HG02759 (cell line): ENCODE data around the gene PCYT1A.
"Not testable (repeated sequence)": the region's sequence is repeated elsewhere in the genome, so short reads cannot be mapped to it uniquely, and the experiment has no call there.

Experiments used
- ATAC-seq: cut with Tn5 transposase; IDR thresholded peaks from one replicate; pipeline ENCODE4 v1.9.1; 2021; ENCODE audit warnings: mild to moderate bottlenecking, moderate library complexity; ENCODE audit not compliant: unreplicated experiment

PCYT1A gene

GRCh38 chr3:196194542-196194915 is 93.0 kb downstream of the PCYT1A start:
- ATAC-seq: no peak

DNA sequence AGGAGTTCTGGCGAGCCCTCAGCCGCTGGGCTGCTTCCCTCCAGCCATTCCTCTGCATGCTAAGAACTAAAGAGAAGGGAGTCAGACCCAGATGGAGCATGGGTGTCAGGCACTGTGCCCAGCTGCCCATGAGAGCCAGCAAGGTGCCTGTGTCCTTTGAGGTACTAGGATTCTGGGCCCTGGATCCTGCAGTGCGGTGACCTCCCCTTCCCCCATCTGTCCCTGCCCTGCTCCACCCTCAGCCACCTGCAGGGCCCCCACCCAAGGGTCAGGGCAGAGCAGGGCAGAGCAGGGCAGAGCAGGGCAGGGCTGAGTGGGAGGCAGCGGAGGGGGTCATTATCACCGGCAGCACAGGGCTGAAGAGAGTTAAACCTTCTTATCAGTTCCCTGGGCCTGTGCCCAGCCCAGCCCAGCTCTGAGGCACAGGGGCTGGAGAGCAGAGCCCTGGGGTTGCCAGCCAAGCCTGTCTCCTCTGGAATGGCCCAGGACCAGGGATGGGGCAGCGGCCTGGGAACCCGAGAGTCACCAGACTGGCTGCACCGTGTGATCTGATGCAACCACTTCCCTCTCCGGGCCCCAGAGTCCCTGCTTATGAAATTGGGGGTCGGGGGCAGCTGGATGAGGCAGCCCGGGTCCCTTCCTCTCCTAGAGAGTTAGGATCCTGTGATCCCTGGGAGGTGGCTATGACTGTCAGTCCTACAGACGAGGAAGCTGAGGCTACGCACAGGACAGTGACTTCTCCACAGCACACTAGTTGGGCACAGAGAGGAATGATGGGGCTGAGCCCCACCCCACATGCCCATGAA is 93.6 kb downstream of the PCYT1A start:
- ATAC-seq: no peak

GRCh38 chr3:196193133-196193735 is 94.3 kb downstream of the PCYT1A start:
- no peak for ATAC-seq

DNA sequence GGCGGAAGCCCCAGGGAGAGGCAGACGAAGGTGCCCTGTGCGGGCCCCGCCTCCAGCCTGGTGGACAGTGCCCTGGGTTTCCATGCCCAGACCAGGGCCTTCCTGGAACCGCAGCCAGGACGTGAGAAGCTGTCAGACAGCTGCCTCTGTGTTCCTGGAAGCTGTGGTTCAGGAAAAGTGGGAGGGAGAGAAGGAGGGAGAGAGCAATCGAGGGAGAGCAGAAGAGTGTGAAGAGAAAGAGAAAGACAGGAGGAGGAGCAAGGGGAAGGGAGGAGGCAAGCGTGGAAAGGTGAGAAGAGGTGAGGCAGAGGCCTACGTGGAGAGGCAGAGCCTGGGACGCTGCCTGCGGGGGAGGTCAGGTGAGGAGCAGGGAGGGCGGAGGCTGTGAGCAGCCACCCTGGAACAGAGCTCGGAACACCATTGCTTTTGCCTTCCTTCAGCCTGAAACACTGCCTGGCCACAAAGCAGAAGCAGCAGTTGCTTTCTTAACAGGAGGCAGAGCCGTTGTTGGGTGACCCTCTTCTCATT is 94.9 kb downstream of the PCYT1A start:
- ATAC-seq: peak; percentile 9

GRCh38 chr3:196192036-196192523 is 95.4 kb downstream of the PCYT1A start:
- peak; percentile 62 for ATAC-seq

DNA sequence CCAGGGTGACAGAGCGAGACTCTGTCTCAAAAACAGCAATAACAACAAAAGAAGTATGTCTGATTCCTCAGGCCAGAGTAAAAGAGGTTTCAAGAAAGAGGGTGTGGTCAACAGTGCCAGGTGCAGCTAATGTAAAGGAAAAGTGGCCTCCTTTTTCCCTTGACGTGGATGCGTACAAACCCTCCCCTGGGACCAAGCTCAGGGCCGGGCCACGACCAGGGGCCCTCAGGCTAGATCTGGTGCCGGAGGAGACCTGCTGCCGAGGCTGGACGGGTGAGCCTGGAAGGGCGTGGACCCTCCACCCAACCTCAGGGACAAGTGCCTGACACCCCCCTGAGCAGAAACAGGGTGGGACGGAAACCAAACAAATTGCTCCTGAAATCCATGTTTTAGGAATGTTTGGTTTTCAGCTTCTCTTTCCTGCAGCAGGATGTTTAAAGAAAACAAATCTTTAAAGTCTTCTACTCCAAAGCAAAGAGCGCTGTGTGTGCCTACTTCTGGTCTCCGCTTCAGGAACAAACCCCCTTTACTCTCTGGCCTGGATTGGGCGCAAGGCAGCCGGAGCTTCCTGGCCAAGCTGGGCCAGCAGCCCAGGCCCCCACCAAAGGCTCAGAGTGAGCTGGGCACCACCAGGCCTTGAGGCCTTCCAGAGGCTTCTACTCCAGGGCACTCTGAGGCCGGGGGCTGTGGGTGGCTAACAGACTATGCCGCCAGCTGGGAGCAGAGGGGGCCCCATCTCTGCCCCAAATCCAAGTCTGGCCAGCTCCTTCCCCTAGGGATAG is 97.8 kb downstream of the PCYT1A start:
- no peak for ATAC-seq

GRCh38 chr3:196186651-196187573 is 100.6 kb downstream of the PCYT1A start:
- ATAC-seq: peak; percentile 69

DNA sequence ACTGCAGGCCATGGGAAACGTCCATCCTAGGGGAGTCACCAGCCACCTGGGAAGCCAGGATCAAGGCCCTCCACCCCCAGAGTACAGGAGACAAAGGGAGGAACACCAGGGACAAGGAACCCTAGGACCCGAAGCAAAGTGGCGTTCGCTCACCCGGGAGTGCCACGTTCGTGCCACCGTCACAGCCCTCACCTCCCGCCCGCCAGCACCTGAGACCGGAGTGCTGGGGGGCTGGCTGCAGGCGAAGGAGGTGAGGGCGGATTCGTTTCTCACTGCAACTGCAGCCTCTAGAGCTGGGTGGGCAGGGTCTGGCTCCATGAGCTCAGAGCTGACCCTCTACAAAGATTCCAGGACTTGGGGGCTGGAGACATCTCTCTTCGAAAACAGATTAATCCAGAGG is 102.6 kb downstream of the PCYT1A start:
- no peak for ATAC-seq

GRCh38 chr3:196184169-196184432 is 103.4 kb downstream of the PCYT1A start:
- not testable (repeated sequence) for ATAC-seq

GRCh38 chr3:196181127-196181546 is 106.4 kb downstream of the PCYT1A start:
- ATAC-seq: no peak

DNA sequence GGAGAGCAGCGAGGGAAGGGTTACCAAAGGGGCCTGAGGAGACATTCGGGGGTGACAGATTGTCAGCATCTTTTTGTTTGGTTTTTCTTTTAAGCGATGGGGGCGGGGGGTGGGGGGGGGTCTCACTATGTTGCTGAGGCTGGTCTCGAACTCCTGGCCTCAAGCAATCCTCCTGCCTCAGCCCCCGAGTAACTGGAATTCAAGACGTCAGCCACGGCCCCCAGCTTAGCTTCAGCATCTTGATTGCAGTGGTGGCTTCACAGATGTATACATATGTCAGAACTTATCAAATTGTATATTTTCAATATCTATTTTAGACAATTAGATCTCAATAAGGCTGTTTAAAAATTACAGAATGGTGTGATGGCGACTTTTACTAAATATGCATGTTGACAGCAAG is 107.2 kb downstream of the PCYT1A start:
- no peak for ATAC-seq
